C1 segment of cervical spinal cord (tissue), 14 donors: ENCODE data around the gene PON2.
"Not testable (repeated sequence)": the region's sequence is repeated elsewhere in the genome, so short reads cannot be mapped to it uniquely, and the experiment has no call there.

Experiments
- DNase-seq, 14 donors: peaks; one replicate each; lab custom pipeline; 2025; lab: John Stamatoyannopoulos, UW

The PON2 gene

DNA sequence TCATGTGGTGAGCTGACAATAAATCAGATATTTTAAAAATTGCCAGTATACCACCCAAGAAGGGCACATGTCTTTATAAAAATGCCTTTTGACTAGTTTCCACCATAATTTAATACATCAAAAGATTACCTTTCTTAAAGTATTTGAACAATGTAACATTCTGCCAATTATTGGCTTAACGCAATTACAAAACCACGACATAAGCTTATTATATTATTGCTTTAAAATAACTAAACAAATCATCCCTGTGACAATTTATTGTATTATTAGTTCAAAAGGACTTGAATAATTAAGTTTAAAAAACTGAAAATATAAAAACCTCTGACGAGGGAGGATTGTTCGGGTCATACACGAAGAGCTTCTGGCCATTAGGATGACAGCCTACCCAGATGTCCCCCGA is 29.0 kb downstream of the PON2 start:
- no peak for DNase-seq

DNA sequence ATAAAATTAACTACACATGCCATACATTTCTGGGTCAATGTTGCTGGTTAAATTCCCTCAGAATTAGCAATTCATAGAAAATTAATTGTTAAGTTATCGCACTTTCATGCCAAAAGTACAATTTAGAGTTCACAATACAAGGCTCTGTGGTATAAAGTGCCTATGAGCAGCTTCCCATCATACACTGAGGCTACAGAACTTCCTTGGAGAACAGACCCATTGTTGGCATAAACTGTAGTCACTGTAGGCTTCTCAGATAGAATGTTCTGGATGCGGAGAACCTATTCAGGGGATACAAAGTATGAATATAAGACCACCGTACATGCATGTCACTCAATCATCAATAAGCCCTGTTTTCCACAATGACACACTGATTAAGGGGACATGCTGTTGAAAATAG is 29.6 kb downstream of the PON2 start:
- no peak for DNase-seq

DNA sequence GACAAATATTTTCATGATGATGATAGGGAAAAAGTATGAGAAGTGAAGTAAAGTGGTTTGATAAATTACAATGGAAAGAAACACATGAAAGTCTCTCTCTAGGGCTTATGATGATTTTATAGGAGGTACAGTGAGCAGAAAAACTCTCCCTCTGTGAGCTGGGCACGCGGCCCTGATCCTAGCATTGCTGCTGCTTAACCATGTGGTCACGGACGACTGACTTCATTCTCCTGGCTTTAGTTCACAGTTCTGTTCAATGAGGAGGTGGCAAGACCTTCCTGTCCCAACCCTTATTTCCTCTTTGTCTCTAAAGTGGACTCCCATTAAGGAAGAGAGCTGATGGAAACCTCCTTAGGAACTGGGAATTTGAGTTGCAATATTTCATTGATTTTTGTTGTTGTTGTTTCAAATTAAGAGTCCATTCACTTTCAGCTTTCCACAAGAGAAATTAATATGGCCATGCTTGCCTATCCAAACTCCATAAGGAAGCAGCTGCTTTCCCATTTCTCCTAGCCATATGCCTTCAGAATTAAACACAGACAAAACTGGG is 30.4 kb downstream of the PON2 start:
- peak in 1 of 14 donors; percentile 6 for DNase-seq

DNA sequence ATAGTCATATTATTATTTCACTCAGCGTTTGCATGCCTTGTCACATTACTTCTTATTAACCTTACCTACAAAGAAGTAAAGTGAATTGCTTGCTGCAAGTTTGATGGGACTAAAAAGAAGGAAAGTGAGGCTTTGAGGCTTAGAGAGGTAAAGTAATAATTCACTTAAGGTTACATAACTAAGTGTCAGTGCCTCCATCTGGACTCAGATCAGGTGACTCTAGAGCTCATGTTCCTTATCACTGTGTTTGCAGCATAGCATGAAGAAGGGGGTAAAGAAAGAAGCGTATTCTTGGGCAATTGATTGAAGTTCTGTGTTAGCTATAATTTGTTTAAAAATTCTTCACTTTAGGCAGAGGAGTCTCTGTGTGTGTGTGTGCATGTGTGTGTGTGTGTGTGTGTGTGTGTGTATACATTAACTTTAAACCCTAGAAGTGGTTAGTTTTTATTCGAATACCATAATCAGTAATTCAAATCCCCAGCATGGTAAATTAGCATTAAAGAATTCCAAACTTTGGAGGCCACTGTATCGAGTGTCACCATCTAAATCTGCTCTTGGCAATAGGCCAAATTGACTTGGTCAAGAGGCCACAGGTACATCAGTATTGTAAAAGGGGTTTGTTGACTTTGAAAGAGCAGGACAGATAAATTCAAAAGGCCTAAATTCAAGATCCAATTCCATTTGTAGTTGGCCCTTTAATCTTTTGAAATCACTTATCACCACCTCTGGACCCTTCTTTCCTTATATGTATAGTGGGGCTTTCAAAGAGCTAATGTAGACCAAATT is 36.5 kb downstream of the PON2 start:
- no peak for DNase-seq

DNA sequence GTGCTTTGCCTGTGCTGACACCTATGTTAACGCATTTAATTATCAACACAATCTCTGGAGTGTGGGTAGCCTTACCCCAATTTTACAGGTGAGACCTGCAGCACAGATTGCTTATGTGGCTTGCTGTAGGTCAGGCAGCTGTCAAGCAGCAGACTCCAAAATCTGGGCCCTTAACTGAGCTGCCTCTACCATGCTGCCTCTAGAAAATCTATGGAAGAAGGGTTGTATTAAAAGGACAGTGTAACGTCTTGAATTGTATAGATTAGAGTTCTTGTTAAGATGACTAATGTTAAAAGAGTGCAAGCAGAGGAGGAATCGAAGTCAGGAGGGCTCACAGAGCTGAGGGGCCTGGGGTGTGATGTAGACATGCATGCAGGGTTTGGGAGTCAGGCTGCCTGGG is 37.4 kb downstream of the PON2 start:
- DNase-seq = no peak

DNA sequence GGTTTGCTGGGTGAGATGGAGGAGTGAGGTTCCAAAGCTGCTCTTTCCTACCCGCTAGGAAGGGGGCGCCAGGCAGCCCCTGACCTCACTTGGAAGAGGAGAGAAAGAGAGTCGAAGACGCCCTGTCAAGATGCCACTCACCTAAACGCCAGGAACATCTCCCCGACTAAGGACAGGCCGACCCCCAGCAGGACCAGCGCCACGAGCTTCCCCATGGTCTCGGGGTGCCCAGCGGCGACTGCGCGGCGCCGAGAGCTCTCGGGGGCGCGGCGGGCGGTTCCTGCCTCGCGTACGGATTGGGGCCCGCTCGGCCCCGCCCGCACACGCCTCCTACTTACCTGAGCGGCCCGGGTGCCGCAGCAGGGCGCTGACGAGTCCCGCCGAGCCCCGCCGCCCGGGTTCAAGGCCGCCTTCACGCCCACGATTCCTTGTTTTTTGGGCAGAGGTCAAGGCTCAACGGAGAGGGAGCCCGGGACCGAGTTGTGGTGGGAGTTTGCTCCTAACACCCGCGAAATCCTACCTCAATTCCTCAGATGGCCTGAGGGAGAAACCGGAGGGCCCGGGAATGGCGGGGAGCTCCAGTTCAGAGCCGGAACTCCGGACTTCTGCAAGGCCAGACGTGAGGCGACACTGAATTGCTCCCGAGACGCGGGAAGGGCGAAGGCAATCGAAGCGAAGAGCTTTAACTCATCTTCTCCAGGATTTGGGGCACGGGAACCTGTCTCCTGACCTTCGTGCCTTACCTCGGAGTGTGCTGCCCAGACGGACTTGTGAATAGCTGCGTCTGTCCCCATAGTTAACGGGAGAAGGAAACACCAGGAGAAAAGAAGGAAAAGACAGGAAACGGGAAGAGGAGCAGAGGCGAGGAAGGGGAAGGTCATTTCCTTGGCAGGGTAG is 38.4 kb downstream of the PON2 start, which contains the start of gene PON3:
TSS of gene PON3 (minus strand) at position 240 of the 897 bp plus-strand sequence. CDS start at position 215, 25 bp downstream.
- DNase-seq = no peak

DNA sequence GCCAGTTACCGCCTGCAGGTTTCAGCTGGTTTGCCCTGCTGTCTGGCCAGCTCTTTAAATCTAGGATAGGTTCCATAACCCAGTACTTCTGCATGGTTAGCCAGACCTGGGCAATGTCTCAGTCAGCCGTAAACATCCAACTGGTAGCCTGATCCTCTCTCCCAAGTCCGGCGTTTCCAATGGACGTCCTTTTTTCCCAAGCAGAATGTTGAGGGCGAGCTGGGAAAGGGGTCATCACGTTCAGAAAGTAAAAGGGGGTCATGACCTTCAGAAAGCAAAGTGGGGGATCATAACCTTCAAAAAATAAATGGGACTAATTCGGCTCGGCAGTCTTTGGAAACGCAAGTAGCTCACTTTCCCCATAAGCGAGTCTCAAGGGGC is 39.1 kb downstream of the PON2 start:
- no peak for DNase-seq

DNA sequence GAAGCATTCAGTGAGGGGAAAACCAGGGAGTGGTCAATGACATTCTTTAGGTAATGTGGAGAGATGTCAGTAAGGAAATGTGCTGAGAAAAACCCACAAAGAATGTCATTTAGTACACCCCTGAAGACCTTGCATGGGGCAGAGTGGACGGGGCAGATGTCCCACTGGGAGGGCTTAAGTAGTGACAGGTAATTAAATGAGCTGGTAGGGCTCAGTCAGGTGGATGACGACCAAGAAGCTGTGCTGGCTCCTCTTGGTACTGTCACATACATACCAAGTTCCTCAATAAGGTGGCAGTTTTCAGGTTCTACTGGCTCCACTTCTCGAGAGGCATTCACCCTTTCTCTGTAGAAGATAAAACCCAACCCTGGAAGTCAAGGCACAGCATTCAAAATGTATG is 40.5 kb downstream of the PON2 start:
- no peak for DNase-seq

DNA sequence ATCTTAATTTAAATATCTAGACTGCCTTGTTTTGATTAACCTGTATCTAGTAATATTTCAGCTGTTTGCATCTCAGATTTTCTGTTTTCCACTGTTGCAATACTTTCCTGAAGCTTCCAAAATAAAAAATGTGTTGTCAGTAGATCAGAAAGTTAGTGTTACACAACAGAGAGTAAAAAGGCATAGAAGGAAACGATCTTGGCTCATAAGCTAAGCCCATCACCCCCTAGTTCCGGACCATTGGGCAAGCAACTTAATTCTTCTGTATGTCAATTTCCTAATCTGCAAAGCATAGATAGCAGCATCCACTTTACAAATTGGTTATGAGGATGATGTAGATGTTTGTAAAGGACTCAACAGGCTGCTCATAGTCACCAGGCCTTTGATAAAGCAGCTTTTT is 43.1 kb downstream of the PON2 start:
- DNase-seq = no peak

DNA sequence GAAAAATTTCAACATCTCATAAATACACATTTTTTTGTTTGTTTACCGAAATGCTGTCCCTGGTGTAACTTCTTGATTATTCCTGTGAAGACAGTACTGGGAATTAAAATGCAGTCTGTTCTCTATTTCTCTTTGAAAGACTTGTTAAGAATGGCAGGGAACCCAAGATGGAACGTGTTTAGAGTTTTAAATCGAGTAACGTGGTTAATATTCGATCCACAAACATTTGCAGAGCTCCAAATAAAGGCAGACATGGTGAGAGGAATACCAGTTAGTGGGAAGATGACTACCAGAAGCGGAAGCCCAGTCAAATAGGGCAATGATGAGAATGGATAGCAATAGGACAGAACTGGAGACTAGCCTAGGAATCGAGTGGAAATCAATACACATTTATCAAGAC is 45.3 kb downstream of the PON2 start:
- peak in 1 of 14 donors; percentile 21 for DNase-seq

DNA sequence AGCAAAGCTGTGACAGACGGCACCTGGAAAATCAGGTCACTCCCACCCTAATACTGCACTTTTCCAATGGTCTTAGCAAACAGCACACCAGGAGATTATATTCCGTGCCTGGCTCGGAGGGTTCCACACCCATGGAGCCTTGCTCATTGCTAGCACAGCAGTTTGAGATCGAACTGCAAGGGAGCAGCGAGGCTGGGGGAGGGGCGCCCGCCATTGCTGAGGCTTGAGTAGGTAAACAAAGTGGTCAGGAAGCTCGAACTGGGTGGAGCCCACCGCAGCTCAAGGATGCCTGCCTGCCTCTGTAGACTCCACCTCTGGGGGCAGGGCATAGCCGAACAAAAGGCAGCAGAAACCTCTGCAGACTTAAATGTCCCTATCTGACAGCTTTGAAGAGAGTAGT is 55.4 kb downstream of the PON2 start:
- DNase-seq = not testable (repeated sequence)

DNA sequence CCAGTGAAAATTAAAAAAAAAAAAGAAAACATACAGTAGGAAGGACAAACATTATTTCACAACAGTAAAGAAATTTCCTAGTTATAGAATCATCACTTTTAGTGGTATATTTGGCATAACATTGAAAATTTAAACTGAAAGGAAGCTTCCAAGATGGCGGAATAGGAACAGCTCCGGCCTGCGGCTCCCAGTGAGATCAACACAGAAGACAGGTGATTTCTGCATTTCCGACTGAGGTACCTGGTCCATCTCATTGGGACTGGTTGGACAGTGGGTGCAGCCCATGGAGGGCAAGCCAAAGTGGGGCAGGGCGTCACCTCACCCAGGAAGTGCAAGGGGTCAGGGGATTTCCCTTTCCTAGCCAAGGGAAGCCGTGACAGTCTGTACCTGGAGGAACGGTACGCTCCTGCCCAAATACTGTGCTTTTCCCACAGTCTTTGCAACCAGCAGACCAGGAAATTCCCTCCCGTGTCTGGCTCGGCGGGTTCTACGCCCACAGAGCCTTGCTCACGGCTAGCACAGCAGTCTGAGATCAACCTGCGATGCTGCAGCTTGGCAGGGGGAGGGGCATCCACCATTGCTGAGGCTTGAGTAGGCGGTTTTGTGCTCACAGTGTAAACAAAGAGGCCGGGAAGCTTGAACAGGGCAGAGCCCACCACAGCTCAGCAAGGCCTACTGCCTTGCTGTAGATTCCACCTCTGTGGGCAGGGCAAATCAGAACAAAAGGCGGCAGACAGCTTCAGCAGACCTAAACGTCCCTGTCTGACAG is 58.0 kb downstream of the PON2 start:
- DNase-seq = no peak

DNA sequence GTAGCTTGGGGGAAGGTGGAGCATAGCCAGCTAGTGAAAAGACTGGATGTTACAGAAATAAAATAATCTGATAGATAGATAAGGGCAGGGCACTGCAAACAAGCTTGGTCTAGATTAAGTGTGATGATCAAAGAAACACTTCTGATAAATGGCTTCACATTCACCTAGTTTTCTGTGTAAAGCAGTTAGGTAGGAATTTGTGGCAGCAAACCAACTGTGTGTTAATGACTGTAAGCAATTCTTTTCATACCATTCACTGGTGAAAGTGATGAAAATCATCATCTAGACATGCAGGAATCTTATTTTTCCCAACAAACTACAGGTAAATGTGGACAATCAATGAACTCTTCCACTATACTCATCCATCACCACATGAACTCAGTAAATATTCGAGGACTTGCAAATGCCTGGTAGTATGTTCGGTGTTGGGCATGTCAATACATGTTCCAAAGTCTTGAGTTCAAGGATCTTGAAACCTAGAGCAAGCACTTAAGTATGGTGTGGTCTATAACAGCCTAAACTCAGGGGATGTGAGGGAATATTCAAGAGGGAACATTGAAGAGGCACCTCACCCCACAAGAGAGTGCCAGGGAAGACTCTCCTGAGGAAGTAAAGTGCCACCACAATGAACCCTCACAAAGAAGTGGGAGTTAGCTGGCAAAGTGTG is 59.1 kb downstream of the PON2 start:
- DNase-seq = no peak

DNA sequence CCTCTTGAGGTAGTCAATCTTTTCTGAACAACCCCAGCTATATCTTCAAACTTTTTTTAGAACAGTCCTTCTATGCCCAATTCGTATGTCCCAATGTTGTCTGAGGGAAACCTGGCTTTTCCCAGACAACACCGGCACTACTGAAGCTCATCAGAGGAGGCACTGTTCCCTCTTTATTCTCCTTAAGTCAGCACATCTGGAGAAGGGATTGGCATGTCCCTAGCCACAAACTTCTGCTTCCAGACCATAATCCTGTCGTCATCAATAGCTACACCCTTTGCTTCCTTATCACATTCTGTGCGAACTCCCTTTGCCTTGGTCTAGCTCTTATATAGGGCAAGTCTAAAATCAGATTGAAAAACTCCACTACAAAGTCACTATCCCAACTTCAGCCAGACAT is 61.5 kb downstream of the PON2 start:
- no peak for DNase-seq

DNA sequence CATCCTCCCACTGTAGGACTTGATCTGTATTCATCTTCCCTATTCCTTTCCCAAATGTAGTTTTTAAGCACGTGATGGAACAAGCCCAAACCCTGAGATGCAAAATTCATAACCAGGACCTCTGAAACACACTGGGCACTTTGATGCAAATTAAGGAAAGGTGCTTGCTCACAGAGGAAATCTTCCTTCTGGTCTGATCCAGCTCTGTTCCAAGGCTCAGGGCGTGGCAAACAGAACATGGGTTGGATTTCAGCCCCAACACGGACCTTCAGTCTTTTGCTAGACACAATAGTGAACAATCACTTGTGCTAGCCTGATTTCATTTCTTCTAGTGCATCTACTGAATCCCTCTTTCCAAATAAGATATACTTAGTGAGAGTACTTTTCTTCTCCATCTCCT is 66.6 kb downstream of the PON2 start:
- no peak for DNase-seq

DNA sequence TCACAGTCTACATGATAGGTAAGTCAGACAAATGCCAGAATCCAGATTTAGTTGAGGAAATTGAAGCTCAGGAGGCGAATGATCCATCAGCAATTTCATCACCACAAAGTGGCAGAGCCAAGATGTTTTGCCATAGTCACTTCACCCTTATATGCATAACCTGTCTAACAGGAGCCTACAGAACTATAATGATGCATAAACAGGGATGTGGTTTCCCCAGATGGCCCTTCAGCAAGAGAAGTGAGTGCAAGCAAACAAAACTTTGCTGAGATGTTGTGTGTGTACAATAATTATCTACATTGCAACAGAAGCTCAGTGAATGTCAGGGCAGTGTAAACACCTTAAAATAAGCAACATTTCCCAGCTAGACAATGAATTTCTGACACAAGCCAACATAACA is 67.2 kb downstream of the PON2 start:
- DNase-seq = no peak

DNA sequence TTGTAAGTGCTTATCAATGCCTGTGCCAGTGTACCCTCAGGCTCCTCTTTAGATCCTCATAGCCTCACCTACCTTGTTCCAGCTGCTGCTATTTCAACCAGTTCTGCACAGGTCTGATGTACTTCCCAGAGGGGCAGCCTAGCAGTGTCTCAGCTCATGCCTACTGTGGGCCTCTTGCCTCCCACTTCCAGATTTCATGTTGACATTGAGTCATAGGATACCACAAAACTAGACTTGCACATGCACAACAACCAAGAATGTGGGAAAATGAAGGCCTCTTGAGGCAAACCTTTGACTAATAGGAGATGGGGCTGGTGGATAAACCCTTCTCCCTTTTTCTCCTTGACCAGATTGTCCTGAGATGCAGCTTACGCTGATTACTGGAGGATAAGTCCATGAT is 69.7 kb downstream of the PON2 start:
- DNase-seq = no peak

DNA sequence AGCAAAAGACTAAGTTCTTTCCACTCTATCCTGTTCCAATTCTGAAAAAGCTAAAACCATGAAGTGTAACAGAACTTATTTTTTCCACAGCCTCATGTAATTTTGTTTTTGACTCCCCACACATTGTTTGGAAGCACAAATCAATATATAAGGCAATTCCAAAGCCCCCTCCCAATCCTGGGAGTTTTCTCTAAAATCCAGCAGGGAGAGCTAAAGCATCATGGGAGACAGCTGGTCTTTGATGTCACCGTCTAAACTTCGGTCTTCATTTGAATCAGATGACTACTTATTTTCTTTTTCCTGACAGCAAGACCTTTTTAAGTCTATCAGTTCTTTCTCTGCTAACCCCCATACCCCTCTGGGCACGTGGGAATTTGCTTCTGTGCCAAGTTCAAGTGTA is 77.2 kb downstream of the PON2 start:
- DNase-seq = no peak
